K562 (cell line): ENCODE data around the gene XRCC3. TPM values are rescaled to one million over a fixed set of nuclear protein-coding genes. Genes with fewer than 3 reads are reported as not detected.

ENCODE experiments used
- ATAC-seq: fragments of 200-7000 bp; cut with Tn5 transposase; 3 replicates; pipeline ENCODE4 v1.9.1; 2020; ENCODE audit warnings: moderate library complexity
- BruUV-seq: library from RNA; stranded (reverse); fragments of 400-500 nt; replicated peaks from 2 replicates; lab custom pipeline; 2021; lab: Mats Ljungman, UMichigan
- CTCF ChIA-PET: fragments of 300-600 bp; formaldehyde crosslinking; extraction: SDS; loops from one replicate; lab custom pipeline; 2021; ENCODE audit warnings: low intra/inter-chr PET ratio; lab: Yijun Ruan, JAX
- POLR2A ChIA-PET: fragments of 300-600, 350-650 bp; sonication (Branson Sonifier 250); formaldehyde crosslinking; extraction: SDS; loops from one replicate; lab custom pipeline; 2021; ENCODE audit warnings: antibody characterized with exemption, inconsistent platforms; lab: Yijun Ruan, JAX
- DNase-seq, 4 experiments: peaks; one replicate each; pipeline versions ENCODE4 v3.0.0 to v3.0.0-alpha.2; 2011 to 2018; ENCODE audit warnings: low spot score in 3 of 4, mixed read lengths in 3 of 4; ENCODE audit errors: extremely low read depth in 1 of 4
- FAIRE-seq: peaks from 2 replicates; lab custom pipeline; 2011; peaks lifted over from hg19 to GRCh38; lab: Jason Lieb, UNC
- H2AFZ ChIP-seq: 2 replicates; pipeline ENCODE4 v1.6.0; 2011; ENCODE audit warnings: low read depth, low read length, control low read depth, inconsistent platforms
- H3K27ac ChIP-seq: fragments of 200-600 bp; 3 replicates; pipeline ENCODE4 v1.8.0; 2011; ENCODE audit warnings: low read depth, mild to moderate bottlenecking, control low read depth, inconsistent platforms, low read length, moderate library complexity, mixed read lengths; ENCODE audit errors: extremely low read depth
- H3K27me3 ChIP-seq, 2 experiments: fragments of 300-600 bp in 1 of 2; 2 replicates in 1 of 2; 3 replicates in 1 of 2; pipeline versions ENCODE4 v1.6.0 to v1.8.0; 2011; ENCODE audit warnings: inconsistent platforms in 2 of 2, low read length in 2 of 2, mild to moderate bottlenecking in 1 of 2, mixed read lengths in 1 of 2, moderate library complexity in 1 of 2; ENCODE audit not compliant: control insufficient read depth in 2 of 2, insufficient read depth in 2 of 2
- H3K36me3 ChIP-seq: fragments of 300-600 bp; 3 replicates; pipeline ENCODE4 v1.8.0; 2011; ENCODE audit warnings: mild to moderate bottlenecking, low read length, inconsistent platforms; ENCODE audit not compliant: control insufficient read depth, insufficient read depth
- H3K4me1 ChIP-seq, 2 experiments: fragments of 200-600 bp in 1 of 2; replicated peaks in 1 of 2; 2 replicates in 1 of 2; 3 replicates in 1 of 2; pipeline versions ENCODE4 v1.5.1 to v1.8.0; 2011; ENCODE audit warnings: inconsistent platforms in 2 of 2, low read length in 2 of 2, mild to moderate bottlenecking in 1 of 2, mixed read lengths in 1 of 2, moderate library complexity in 1 of 2; ENCODE audit not compliant: control insufficient read depth in 2 of 2, insufficient read depth in 2 of 2
- H3K4me2 ChIP-seq: 2 replicates; pipeline ENCODE4 v1.6.1; 2011; ENCODE audit warnings: low read length, control low read depth, inconsistent platforms, mixed read lengths; ENCODE audit not compliant: insufficient read depth
- H3K4me3 ChIP-seq: fragments of 200-600 bp; sonication (generic), shearing (Covaris generic); 2 replicates; pipeline ENCODE4 v1.5.1; 2016; ENCODE audit warnings: control low read depth, inconsistent platforms
- H3K79me2 ChIP-seq: fragments of 200-600 bp; 3 replicates; pipeline ENCODE4 v1.8.0; 2011; ENCODE audit warnings: low read length, inconsistent platforms; ENCODE audit not compliant: control insufficient read depth, insufficient read depth
- H3K9ac ChIP-seq, 2 experiments: 2 replicates each; pipeline versions ENCODE4 v1.6.0 to v1.6.1; 2011; ENCODE audit warnings: low read depth in 2 of 2, low read length in 2 of 2, control low read depth in 1 of 2, inconsistent platforms in 1 of 2, mild to moderate bottlenecking in 1 of 2, mixed read lengths in 1 of 2; ENCODE audit not compliant: insufficient read depth in 1 of 2
- H3K9me1 ChIP-seq: one replicate; pipeline ENCODE4 v1.6.0; 2011; ENCODE audit warnings: inconsistent platforms, mild to moderate bottlenecking, low read length, moderate library complexity; ENCODE audit not compliant: control insufficient read depth, insufficient read depth
- H3K9me3 ChIP-seq: replicated peaks from 2 replicates; pipeline ENCODE4 v1.5.1; 2011; ENCODE audit warnings: low read depth, low read length, inconsistent platforms; ENCODE audit not compliant: control insufficient read depth, insufficient read depth
- H4K20me1 ChIP-seq: replicated peaks from 2 replicates; pipeline ENCODE4 v1.6.1; 2011; ENCODE audit warnings: low read length, inconsistent platforms, mixed read lengths; ENCODE audit not compliant: control insufficient read depth, insufficient read depth
- CAMTA2 ChIP-seq: fragments of 250-450 bp; sonication (Bioruptor Pico); conservative IDR thresholded peaks from 2 replicates; pipeline ENCODE4 v1.5.1; 2022
- FIP1L1 ChIP-seq: fragments of 200-400 bp; formaldehyde crosslinking; IDR thresholded peaks from 2 replicates; pipeline ENCODE4 v1.6.1; 2018; ENCODE audit warnings: mild to moderate bottlenecking, low read depth, low read length; ENCODE audit not compliant: poor library complexity, severe bottlenecking
- HMBOX1 ChIP-seq: sonication (generic); IDR thresholded peaks from 2 replicates; pipeline ENCODE4 v1.6.1; 2016
- MBD2 ChIP-seq: sonication (generic); IDR thresholded peaks from 2 replicates; pipeline ENCODE4 v1.6.1; 2016; ENCODE audit warnings: low read depth, borderline replicate concordance
- NFIX ChIP-seq: fragments of 250-450 bp; sonication (Bioruptor Pico); IDR thresholded peaks from 2 replicates; pipeline ENCODE4 v1.4.0; 2020; ENCODE audit warnings: low read depth, mild to moderate bottlenecking, moderate library complexity
- NR2C2 ChIP-seq, 2 experiments: fragments of 200-800 bp in 1 of 2; sonication (Bioruptor generic) in 1 of 2; sonication (generic) in 1 of 2; formaldehyde crosslinking in 1 of 2; IDR thresholded peaks; 2 replicates each; pipeline versions ENCODE4 v1.6.1 to v1.8.0; 2016 to 2022; ENCODE audit warnings: mild to moderate bottlenecking in 1 of 2, missing compliant biosample characterization in 1 of 2, missing genetic modification characterization in 1 of 2, missing genetic modification reagents in 1 of 2
- WHSC1 ChIP-seq: IDR thresholded peaks from one replicate; pipeline ENCODE4 v1.6.1; 2012; ENCODE audit warnings: low read length, control low read depth, inconsistent platforms
- ZBED1 ChIP-seq: IDR thresholded peaks from 2 replicates; pipeline ENCODE4 v1.6.1; 2014
- ZNF121 ChIP-seq: sonication (generic); formaldehyde crosslinking; conservative IDR thresholded peaks from 2 replicates; pipeline ENCODE4 v1.8.0; 2022; ENCODE audit warnings: missing genetic modification reagents
- WGBS: fragments of 100-300 bp; shearing (Covaris generic); methylation state at CpG from one replicate; pipeline ENCODE4 v1.1.6; 2016; ENCODE audit warnings: low coverage, mixed read lengths; ENCODE audit not compliant: insufficient coverage; ENCODE audit errors: missing lambda C conversion rate; 5-methylcytosine and 5-hydroxymethylcytosine counted together
- in situ Hi-C: fragments of 300-500 bp; cut with MboI; formaldehyde crosslinking; loops from 4 replicates; pipeline ENCODE4 v1.15.0; 2018; ENCODE audit warnings: inconsistent platforms, mixed read lengths
- intact Hi-C: fragments of 100-400 bp; cut with micrococcal nuclease; formaldehyde crosslinking; loops from 2 replicates; pipeline ENCODE4 v1.14.2; 2022
- polyA plus RNA-seq, 8 experiments: library from polyadenylated mRNA; depleted of rRNA in 4 of 8; stranded (reverse) in 5 of 8; unstranded in 3 of 8; fragments of >200 nt; fragmentation: Nextera tagmentation in 2 of 8; fragmentation: Illumina TruSeq in 1 of 8; extraction: Ambion mirVana in 2 of 8; extraction: Trizol in 1 of 8; gene quantifications; 2 replicates each; pipeline versions ENCODE4 v1.2.1 to v1.2.3, GENCODE V29; 2011 to 2014; ENCODE audit warnings: inconsistent platforms in 1 of 8, missing spikeins in 1 of 8
- total RNA-seq, 7 experiments: library from RNA; depleted of rRNA in 6 of 7; stranded (reverse); fragments of >200 nt in 6 of 7; fragmentation: Illumina TruSeq in 2 of 7; extraction: Trizol in 2 of 7; gene quantifications; 2 replicates each; pipeline versions ENCODE4 v1.2.1 to v1.2.3, GENCODE V29; 2011 to 2021; ENCODE audit warnings: low replicate concordance in 1 of 7
- TF ChIP-seq, protein P1 (sequence below): sonication (generic); formaldehyde crosslinking; IDR thresholded peaks from 2 replicates; pipeline ENCODE4 v1.8.1; 2023; ENCODE audit warnings: mild to moderate bottlenecking, missing genetic modification reagents
- TF ChIP-seq, protein P2 (sequence below): conservative IDR thresholded peaks from 2 replicates; pipeline ENCODE4 v1.6.1; 2011; ENCODE audit warnings: low read depth, mild to moderate bottlenecking, low read length; ENCODE audit not compliant: control insufficient read depth

Gene XRCC3
- total and polyA plus RNA-seq, 9 of the 15 experiments (the other 6 are each of a cell fraction or from before 2014, with no cell fraction given): 0.34 to 59.3 (median 30.3) TPM

GRCh38 chr14:103743691-103744090 lies 28.4 kb upstream of the XRCC3 start:
- no peaks in the 10 kb centered on the region for H3K36me3 ChIP-seq
- WGBS: 53% methylated on average over 9 of the region's 15 CpGs
- no peak overlapping the region for H3K4me2 ChIP-seq
- no peaks in the 10 kb centered on the region for H3K9me1 ChIP-seq
- H3K27ac ChIP-seq: no peak overlapping the region
- no peak overlapping the region for H3K4me3 ChIP-seq
- no peaks in the 10 kb centered on the region for H3K79me2 ChIP-seq
- no peak overlapping the region for H2AFZ ChIP-seq
- H3K27me3 ChIP-seq: peaks cover 2 to 17% of the 10 kb centered on the region in 2 experiments; a peak in 3 of 5 replicates
- ChIA-PET CTCF (interaction anchor here (0.7 kb wide), 1 partner anchor 335 kb away, joined by 3 read pairs; no protein-coding TSS in a partner anchor), POLR2A (no interaction called here)
- in situ Hi-C loops: no loop called here
- H3K4me1 ChIP-seq: peaks cover 0 to 7% of the 10 kb centered on the region in 2 experiments; a peak in 3 of 5 replicates
- no peak overlapping the region for H3K9ac ChIP-seq
- intact Hi-C loops: no loop called here
- DNase-seq (no peak), ATAC-seq (no peak), FAIRE-seq (no peak)
- no TSS peak for BruUV-seq
- no peaks in the 10 kb centered on the region for H4K20me1 ChIP-seq
- no peaks in the 10 kb centered on the region for H3K9me3 ChIP-seq
- TF ChIP-seq NR2C2 (CRISPR knock-in tag; IDR thresholded peaks at IDR 0.05): no peak
- no peak for TF ChIP-seq NR2C2 (tag; IDR thresholded peaks at IDR 0.05)
- no peak for TF ChIP-seq WHSC1
- TF ChIP-seq FIP1L1: no peak
- TF ChIP-seq, protein P1, sequence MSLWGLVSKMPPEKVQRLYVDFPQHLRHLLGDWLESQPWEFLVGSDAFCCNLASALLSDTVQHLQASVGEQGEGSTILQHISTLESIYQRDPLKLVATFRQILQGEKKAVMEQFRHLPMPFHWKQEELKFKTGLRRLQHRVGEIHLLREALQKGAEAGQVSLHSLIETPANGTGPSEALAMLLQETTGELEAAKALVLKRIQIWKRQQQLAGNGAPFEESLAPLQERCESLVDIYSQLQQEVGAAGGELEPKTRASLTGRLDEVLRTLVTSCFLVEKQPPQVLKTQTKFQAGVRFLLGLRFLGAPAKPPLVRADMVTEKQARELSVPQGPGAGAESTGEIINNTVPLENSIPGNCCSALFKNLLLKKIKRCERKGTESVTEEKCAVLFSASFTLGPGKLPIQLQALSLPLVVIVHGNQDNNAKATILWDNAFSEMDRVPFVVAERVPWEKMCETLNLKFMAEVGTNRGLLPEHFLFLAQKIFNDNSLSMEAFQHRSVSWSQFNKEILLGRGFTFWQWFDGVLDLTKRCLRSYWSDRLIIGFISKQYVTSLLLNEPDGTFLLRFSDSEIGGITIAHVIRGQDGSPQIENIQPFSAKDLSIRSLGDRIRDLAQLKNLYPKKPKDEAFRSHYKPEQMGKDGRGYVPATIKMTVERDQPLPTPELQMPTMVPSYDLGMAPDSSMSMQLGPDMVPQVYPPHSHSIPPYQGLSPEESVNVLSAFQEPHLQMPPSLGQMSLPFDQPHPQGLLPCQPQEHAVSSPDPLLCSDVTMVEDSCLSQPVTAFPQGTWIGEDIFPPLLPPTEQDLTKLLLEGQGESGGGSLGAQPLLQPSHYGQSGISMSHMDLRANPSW (CRISPR knock-in tag): no peak
- TF ChIP-seq ZNF121: no peak
- TF ChIP-seq, protein P2, sequence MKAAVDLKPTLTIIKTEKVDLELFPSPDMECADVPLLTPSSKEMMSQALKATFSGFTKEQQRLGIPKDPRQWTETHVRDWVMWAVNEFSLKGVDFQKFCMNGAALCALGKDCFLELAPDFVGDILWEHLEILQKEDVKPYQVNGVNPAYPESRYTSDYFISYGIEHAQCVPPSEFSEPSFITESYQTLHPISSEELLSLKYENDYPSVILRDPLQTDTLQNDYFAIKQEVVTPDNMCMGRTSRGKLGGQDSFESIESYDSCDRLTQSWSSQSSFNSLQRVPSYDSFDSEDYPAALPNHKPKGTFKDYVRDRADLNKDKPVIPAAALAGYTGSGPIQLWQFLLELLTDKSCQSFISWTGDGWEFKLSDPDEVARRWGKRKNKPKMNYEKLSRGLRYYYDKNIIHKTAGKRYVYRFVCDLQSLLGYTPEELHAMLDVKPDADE: no peak
- TF ChIP-seq MBD2: no peak
- TF ChIP-seq ZBED1: no peak
- TF ChIP-seq HMBOX1: no peak
- no peak for TF ChIP-seq NFIX (CRISPR knock-in tag)
- TF ChIP-seq CAMTA2 (CRISPR knock-in tag): no peak
